NCI-H146 treated with DMSO at 0.1 percent for 48 hours (cell line): ENCODE results near the gene PPP2R3B.
"Not testable (repeated sequence)": the region's sequence is repeated elsewhere in the genome, so short reads cannot be mapped to it uniquely, and the experiment has no call there.

ENCODE experiments used
- DNase-seq: peaks from one replicate; lab custom pipeline; 2025; ENCODE audit not compliant: unreplicated experiment; lab: John Stamatoyannopoulos, UW

Gene PPP2R3B

DNA sequence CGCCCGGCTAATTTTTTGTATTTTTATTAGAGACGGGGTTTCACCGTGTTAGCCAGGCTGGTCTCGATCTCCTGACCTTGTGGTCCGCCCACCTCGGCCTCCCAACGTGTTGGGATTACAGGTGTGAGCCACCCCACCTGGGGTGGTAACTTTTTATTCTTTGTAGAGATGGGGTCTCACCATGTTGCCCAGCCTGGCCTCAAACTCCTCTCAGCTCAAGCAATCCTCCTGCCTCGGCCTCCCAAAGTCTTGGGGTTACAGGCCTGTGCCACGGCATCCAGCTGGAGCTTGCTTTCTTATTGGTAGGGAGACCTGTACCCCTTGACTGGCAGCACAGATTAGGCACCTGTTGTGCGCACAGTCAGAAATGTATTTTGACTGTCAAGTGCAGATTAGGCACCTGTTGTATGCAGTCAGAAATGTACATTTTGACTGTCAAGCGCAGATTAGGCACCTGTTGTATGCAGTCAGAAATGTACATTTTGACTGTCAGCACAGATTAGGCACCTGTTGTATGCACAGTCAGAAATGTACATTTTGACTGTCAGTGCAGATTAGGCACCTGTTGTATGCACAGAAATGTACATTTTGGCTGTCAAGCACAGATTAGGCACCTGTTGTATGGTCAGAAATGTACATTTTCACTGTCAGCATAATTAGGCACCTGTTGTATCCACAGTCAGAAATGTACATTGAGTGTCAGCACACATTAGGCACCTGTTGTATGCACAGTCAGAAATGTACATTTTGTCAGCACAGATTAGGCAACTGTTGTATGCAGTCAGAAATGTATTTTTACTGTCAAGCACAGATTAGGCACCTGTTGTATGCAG lies 80.7 kb downstream of the PPP2R3B start:
- DNase-seq, result not testable (repeated sequence)

DNA sequence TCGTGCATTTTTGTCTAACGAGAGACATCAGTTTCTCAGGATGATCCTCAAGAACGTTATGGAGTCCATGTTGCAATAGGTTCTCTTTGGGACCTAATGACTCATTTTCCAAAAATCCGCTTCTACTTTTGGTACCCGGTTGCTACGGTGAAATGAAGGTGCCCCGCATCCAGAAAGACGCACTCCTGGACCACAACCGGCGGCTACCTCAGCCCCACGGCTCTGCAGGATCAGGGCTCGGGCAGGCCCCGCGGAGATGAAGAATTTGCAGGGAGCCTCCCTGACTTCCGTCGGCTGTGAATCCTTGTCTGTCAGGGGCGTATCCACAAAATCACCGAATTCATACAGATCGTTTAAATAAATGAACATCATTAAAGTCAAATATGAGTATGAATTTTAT lies 83.7 kb downstream of the PPP2R3B start:
- no peak for DNase-seq

DNA sequence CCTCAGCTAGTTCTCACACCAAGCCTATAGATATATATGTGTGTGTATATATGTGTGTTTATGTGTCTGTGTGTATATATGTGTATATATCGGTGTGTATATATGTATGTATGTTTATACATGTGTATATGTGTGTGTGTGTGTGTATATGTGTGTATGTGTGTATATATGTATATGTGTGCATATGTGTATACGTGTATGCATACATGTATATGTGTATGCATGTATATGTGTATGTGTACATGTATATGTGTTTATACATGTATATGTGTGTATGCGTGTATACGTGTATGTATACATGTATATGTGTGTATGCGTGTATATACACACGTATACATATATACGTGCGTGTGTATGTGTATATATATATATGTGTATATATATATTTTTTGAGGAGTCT lies 86.4 kb downstream of the PPP2R3B start:
- no peak for DNase-seq

- DNase-seq, result no peak
These were observed 87.7 kb downstream of the PPP2R3B start for GRCh38 chrX:298993-299392.

GRCh38 chrX:295136-295535 lies 91.6 kb downstream of the PPP2R3B start:
- DNase-seq, result no peak

DNA sequence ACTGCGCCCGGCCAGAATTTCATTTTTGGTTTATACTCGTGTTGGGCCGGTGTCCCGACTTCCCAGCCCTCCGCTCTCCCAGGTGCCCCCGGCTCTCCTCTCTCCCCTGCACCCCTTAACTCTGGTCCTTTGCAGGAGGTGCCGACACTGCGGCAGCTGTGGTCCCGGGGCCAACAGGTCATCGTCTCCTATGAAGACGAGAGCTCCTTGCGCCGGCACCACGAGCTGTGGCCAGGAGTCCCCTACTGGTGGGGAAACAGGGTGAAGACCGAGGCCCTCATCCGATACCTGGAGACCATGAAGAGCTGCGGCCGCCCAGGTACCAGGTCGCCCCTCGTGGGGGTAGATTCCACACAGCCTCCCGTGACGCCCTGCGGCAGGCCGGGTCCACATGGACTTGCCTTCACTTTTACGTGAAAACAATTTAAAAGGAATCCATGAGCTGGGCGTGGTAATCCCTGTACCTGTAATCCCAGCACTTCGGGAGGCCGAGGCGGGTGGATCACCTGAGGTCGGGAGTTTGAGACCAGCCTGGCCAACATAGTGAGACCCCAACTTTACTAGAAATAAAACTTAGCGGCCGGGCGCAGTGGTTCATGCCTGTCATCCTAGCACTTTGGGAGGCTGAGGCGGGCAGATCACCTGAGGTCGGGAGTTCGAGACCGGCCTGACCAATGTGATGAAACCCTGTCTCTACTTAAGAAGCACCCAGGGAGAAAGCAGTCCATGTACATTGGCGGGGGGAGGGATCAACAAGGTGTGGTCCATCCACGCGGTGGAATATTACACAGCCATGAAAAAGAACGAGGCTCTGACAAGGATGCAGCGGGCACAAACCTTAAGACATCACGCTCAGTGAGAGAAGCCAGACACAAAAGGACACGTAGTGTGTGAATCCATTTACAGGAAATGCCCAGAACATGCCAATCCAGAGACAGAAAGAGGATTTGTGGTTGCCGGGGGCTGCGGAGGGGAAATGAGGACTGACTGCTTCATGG lies 93.5 kb downstream of the PPP2R3B start:
- no peak for DNase-seq

GRCh38 chrX:291411-291901 lies 95.3 kb downstream of the PPP2R3B start:
- DNase-seq, result no peak

DNA sequence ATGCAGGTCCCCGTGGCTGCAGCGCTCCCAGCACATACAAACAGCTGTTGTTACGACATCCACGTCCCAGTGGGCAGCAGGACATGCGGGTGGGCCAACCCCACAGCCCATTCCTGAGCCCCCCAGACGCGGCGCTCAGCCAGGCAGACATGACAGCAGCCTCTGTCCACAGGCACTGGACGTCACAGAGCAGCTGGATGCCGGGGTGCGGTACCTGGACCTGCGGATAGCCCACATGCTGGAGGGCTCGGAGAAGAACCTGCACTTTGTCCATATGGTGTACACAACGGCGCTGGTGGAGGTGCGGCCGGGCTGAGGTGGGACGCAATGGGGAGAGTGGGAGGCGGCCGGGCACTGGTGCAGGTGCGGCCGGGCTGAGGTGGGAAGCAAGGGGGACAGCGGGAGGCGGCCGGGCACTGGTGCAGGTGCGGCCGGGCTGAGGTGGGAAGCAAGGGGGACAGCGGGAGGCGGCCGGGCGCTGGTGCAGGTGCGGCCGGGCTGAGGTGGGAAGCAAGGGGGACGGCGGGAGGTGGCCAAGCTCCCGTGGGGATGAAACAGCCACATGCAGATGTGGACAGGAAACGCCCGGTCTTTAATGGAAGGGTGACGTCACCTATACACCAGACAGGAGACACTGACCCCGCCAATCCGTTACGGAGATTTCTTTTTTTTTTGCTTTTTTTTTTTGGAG lies 96.1 kb downstream of the PPP2R3B start:
- no peak for DNase-seq

DNA sequence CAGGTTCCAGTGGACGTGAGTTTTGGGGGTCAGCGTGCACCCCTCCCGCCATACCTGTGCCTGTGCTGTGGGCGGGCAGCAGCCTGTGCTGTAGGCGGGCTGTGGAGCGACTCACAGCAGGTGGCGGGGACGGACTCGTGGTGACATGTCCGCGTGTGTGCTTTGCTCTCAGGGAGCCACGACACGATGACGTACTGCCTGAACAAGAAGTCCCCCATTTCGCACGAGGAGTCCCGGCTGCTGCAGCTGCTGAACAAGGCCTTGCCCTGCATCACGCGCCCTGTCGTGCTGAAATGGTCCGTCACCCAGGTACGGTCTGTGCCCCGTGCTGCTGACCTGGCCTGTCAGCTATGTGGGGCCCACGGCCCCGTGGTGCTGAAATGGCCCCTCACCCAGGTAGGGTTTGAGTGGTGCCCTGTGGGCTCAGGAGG lies 98.1 kb downstream of the PPP2R3B start:
- no peak for DNase-seq

DNA sequence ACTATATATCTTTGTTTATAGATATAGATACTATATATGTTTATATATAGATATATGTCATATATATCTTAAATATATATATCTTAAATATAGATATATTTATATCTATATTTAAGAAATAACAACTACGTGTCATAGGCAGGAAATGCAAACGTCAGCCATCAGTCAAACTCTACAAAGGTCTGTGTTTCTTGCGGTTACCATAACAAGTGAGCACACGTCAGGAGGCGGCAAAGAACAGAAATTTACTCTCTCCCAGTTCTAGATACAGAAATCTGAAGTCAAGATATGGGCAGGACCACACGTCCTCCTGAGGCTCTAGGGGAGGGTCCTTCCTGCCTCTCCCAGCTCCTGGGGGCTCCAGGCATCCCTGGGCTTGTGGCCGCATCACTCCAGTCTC lies 99.0 kb downstream of the PPP2R3B start:
- DNase-seq, result no peak

DNA sequence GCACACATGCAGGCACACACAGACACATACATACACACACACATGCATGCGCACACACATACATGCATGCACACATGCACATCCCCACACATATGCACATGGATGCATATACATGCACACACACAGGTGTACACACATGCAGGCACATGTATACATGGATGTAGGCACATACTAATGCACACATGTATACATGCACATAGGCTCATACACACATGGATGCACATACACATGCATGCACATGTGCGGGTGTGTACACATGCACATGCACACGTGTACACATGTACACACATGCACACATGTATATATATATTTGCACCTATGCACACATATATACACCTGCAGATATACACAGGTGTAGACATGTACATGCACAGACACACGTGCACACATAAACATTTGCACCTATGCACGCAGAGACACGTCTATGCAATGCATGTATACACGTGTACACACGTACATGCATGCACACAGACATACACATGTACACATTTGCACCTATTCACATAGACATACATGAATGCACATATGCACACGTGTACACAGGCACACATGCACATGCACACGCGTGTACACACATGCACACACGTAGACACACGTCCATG lies 101.5 kb downstream of the PPP2R3B start:
- no peak for DNase-seq
